Middle frontal gyrus (tissue), 1 donor: Measurements from ENCODE around the gene SPRING1.
"Not testable (repeated sequence)": the region's sequence is repeated elsewhere in the genome, so short reads cannot be mapped to it uniquely, and the experiment has no call there.

Source experiments
- DNase-seq: peaks from one replicate; pipeline ENCODE4 v3.0.0-alpha.2; 2015; ENCODE audit warnings: low spot score; ENCODE audit errors: extremely low spot score

The SPRING1 gene

GRCh38 chr12:116742787-116743186 is 4.9 kb upstream of the SPRING1 start:
- not testable (repeated sequence) for DNase-seq

- DNase-seq, result no peak
Measured at GRCh38 chr12:116739381-116739887, 1.6 kb upstream of the SPRING1 start.

DNA sequence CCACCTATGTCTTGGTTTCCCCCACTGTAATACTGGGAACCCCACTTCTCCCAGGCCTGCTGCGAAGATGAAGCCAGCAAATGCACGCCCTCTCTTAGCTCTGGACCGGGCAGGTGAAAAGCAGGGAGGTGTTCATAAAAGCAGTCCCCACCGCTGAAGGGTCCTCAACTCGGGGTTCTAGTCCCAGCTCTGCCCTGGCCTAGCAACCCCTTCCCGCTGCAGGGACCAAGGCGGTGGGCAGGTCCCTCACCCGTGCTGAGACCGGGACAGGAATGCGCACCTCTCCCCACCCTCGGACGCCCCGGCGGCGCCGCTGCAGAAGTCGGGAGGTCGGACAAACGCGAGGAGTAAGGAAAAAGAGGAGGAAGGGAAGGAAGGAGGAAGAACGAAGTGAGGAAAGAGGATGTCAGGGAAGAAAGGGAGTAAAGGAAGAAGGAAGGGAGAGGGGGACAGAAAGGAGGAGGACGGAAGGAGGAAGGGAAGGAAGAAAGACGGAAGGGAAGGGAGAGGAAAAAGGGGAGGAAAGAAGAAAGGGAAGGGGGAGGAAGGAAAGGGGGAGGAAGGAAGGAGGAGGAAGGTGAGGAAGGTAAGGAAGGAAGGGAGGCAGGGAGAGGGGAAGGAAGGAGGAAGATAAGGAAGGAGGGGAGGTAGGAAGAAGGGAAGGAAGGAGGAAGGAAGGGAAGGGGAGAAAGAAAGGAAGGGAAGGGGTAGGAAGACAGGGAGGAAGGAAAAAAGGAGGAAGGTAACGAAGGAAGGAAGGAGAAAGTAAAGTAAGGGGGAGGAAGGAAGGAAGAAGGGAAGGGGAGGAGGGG is 701 bp downstream of the SPRING1 start:
- DNase-seq, result no peak

- DNase-seq, result no peak
Measured at GRCh38 chr12:116735951-116736599, 1.8 kb downstream of the SPRING1 start.

GRCh38 chr12:116735084-116735483 is 2.8 kb downstream of the SPRING1 start:
- DNase-seq, result no peak

GRCh38 chr12:116734156-116734768 is 3.6 kb downstream of the SPRING1 start:
- no peak for DNase-seq

DNA sequence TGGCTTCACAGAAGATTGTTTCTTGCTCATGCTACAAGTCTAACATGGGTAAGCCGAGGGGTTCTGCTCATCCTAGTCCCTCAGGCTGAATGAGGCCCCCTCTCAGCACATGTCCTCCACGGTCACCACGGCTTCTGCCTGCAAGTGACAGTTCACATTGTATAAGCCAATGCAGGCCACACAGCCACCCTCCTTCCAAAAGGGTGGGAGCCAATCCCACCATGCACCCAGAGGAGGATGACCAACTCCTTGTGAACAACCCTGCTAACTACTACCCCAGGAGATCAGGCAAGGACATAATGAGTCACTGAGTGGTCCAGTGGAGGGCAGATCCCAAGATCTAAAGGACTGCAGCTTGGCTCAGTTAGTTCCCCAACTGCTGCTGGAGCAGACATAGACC is 6.1 kb downstream of the SPRING1 start:
- DNase-seq, result no peak

DNA sequence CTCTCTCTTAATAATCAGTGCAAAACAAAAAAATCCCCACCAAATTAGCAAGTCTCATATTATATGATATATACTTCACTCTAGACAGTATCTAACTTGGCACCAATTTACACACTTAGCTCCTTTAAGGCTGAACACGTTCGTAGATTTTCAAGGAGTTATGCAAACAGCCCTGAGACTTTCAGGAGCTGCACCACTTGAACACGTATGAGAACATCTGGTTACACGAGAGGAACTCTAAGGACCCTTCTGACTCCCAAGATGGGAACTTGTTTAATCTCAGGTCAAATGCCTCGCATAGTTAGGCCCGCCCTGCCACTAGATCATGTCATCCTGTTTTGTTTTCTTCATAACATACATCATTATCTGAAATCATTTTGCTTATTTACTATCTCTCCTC is 10.0 kb downstream of the SPRING1 start:
- no peak for DNase-seq

DNA sequence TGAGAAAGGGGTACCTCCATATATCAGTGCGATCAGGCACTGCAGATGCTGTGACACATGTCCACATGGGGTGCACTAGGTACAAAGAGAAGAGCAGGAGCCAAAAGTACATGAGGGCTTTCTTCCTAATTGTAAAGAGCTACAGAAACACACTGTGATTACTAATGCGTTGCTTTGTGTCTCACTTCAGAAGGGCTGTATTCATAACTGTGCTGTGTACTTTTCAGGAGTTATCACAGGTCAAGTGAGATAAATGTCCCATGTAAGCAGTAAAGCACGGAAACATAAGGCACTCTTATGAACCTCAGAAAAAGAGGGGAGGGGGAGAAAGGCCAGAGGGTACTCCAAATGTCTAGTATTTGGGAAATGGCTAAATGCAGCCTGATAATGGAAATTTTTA is 10.6 kb downstream of the SPRING1 start:
- no peak for DNase-seq

GRCh38 chr12:116726694-116727093 is 11.2 kb downstream of the SPRING1 start:
- no peak for DNase-seq

DNA sequence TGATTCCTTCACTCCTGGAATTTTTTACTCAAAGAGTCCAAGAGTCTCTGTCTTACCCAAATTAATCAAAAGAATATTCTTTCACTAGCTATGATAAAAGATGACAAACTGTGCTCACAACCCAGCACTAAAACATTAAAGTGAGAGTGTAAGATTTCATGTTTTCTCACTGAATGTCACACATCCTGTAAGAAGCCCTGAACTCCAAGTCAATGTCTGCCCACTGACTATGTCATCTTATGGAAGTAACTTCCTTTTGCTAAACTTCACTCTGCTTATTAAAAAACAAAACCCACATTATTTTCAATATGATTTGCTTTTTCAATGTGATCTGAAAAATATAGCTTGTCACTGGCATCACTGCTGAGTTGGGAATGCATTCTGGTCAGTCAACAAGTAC is 15.6 kb downstream of the SPRING1 start:
- DNase-seq, result no peak

GRCh38 chr12:116719731-116720528 is 17.9 kb downstream of the SPRING1 start:
- DNase-seq, result no peak

DNA sequence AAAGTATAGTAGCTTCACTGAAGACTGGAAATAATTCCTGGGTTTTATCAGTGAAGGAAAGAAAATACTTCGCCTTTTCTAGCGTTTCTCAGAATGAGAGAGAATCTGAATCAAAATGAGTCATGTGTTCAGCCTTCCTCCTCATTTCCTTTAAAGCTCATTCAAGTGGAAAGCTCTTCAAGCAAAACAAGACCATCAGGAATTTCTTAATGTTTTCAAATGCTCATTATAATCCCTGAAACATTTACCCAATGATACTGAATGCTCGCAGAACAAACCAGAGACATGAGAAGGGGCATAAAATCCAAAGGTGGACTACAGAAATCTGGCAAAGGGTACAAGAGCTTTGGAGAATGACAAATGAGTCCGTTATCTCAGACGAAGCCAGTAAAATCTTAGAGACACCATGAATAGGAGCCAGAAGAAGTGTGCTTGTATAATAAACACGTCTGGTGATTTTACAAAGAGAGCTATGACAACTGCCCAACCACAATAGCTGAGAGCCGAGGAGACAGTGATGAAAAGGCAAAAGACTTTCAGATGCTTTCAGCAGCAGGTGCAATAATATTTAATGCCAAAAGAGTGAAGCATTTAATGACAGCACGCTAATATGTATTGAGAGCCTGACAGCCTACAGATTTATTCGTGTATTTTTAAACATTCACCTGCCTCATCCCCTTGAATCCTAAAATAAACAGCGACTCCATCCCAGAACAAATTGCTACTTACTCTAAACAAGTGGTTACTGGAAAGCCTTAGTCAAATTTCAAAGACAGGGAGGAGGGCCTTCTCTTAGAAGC is 19.0 kb downstream of the SPRING1 start:
- no peak for DNase-seq

- no peak for DNase-seq
Measured at GRCh38 chr12:116717466-116718437, 20.1 kb downstream of the SPRING1 start.

GRCh38 chr12:116714175-116714574 is 23.7 kb downstream of the SPRING1 start:
- no peak for DNase-seq

DNA sequence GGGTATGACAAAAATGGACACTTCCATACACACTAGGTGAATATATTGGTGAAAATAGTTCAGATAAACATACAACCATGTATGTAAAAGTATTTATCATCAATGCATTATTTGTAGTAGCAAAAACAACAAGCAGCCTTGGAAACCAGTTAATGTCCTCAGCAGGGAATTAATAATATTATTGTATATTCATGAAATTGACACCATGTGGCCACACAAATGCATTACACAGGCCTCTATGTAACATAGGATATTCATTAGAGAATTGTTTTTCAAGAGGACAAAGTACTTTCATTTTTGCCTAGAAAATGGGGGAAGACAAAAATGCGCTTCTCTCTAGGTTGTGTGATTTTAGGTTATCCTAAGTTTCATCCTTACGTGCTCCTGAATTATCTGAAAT is 24.3 kb downstream of the SPRING1 start:
- no peak for DNase-seq

- no peak for DNase-seq
Measured at GRCh38 chr12:116712458-116713303, 25.2 kb downstream of the SPRING1 start.

- no peak for DNase-seq
Measured at GRCh38 chr12:116710370-116711150, 27.3 kb downstream of the SPRING1 start.
